Prostate gland (tissue), 2 donors: ENCODE data around the gene RPL32. TPM values are rescaled to one million over a fixed set of nuclear protein-coding genes. Genes with fewer than 3 reads are reported as not detected.

Source experiments
- DNase-seq: peaks from one replicate; pipeline ENCODE4 v3.0.0-alpha.2; 2019; ENCODE audit warnings: low spot score
- H3K27ac ChIP-seq, 2 donors: fragments of 200-600 bp; sonication (generic); 2 replicates each; pipeline ENCODE4 v1.5.1; 2017 to 2019
- H3K27me3 ChIP-seq: fragments of 200-600 bp; sonication (generic); replicated peaks from 2 replicates; pipeline ENCODE4 v1.5.1; 2019; ENCODE audit not compliant: insufficient read depth
- H3K36me3 ChIP-seq, 2 donors: fragments of 200-600 bp; sonication (generic); 1 replicate in 1 of 2; 2 replicates in 1 of 2; pipeline versions ENCODE4 v1.5.1 to v1.8.1; 2017 to 2019
- H3K4me1 ChIP-seq: fragments of 200-600 bp; sonication (generic); replicated peaks from 2 replicates; pipeline ENCODE4 v1.5.1; 2019
- H3K4me3 ChIP-seq, 2 donors: fragments of 200-600 bp; sonication (generic); 2 replicates each; pipeline ENCODE4 v1.5.1; 2017 to 2019
- H3K9me3 ChIP-seq: fragments of 200-600 bp; sonication (generic); 2 replicates; pipeline ENCODE4 v1.5.1; 2017
- POLR2A ChIP-seq: fragments of 450-650 bp; IDR thresholded peaks from one replicate; pipeline ENCODE4 v1.6.1; 2016; ENCODE audit warnings: antibody characterized with exemption, mild to moderate bottlenecking
- POLR2AphosphoS5 ChIP-seq: sonication (generic); formaldehyde crosslinking; IDR thresholded peaks from one replicate; pipeline ENCODE4 v1.6.1; 2017; ENCODE audit warnings: antibody characterized with exemption
- WGBS: methylation state at CpG from one replicate; pipeline ENCODE4 v1.1.5; 2018; 5-methylcytosine and 5-hydroxymethylcytosine counted together
- intact Hi-C: fragments of 100-400 bp; cut with DNase I; formaldehyde crosslinking; loops from one replicate; pipeline ENCODE4 v1.14.2; 2022
- total RNA-seq, 2 donors: library from RNA; depleted of rRNA; stranded (reverse); fragments of >200 nt; gene quantifications; one replicate each; pipeline ENCODE4 v1.1.0, GENCODE V29; 2016
- TF ChIP-seq, protein P1 (sequence below), 4 experiments: fragments of 200-600 bp in 2 of 4; fragments of 450-650 bp in 2 of 4; sonication (generic) in 2 of 4; IDR thresholded peaks; 1 replicate in 3 of 4; 2 replicates in 1 of 4; pipeline ENCODE4 v1.5.1; 2016 to 2019; ENCODE audit warnings: antibody characterized with exemption in 4 of 4, mild to moderate bottlenecking in 2 of 4, moderate library complexity in 2 of 4

RPL32 gene
- total RNA-seq, 2 donors from 2014 or later: 851 to 1,881 TPM

DNA sequence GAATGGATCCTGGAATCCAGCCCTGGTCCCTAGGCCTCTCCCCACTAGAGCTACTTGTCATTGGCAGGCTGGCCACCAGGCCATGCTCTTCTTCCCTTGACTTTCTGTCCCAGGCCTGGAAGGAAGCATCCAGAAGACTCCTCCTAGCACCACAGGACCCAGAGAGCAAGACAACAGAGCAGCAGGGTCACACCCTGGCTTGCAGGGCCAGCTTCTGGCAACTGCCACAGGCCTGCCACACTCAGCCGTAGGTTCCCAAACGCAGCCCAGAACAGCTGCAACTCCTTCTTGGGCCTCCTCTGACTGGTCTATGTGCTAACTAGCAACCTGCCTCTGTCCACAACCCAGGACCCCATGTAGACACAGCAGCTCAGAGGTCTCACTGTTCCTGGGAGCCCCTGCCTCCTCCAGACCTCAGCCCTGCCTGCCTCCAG, 36.8 kb upstream of the RPL32 start:
- 94% methylated on average over 2 of the region's 2 CpGs for WGBS
- no peak for TF ChIP-seq POLR2A
- no peak for TF ChIP-seq POLR2AphosphoS5
- TF ChIP-seq, protein P1, sequence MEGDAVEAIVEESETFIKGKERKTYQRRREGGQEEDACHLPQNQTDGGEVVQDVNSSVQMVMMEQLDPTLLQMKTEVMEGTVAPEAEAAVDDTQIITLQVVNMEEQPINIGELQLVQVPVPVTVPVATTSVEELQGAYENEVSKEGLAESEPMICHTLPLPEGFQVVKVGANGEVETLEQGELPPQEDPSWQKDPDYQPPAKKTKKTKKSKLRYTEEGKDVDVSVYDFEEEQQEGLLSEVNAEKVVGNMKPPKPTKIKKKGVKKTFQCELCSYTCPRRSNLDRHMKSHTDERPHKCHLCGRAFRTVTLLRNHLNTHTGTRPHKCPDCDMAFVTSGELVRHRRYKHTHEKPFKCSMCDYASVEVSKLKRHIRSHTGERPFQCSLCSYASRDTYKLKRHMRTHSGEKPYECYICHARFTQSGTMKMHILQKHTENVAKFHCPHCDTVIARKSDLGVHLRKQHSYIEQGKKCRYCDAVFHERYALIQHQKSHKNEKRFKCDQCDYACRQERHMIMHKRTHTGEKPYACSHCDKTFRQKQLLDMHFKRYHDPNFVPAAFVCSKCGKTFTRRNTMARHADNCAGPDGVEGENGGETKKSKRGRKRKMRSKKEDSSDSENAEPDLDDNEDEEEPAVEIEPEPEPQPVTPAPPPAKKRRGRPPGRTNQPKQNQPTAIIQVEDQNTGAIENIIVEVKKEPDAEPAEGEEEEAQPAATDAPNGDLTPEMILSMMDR (IDR thresholded peaks at IDR 0.05): no peak
- DNase-seq: no peak
- no peak overlapping the region for H3K27ac ChIP-seq
- H3K27me3 ChIP-seq: no peaks in the 10 kb centered on the region
- peaks cover 3% of the 10 kb centered on the region for H3K4me1 ChIP-seq
- H3K9me3 ChIP-seq: no peaks in the 10 kb centered on the region
- intact Hi-C loops: no loop called here
- H3K4me3 ChIP-seq: no peak overlapping the region
- no peaks in the 10 kb centered on the region for H3K36me3 ChIP-seq

- Histone ChIP-seq H3K27ac (no peak overlapping the region), H3K4me1 (peaks cover 3% of the 10 kb centered on the region), H3K4me3 (no peak overlapping the region), H3K9me3 (no peaks in the 10 kb centered on the region), H3K36me3 (no peaks in the 10 kb centered on the region), H3K27me3 (no peaks in the 10 kb centered on the region)
- 90% methylated on average over 7 of the region's 7 CpGs for WGBS
- intact Hi-C loops: no loop called here
- DNase-seq: no peak
- TF ChIP-seq, protein P1 (IDR thresholded peaks at IDR 0.05): no peak
- TF ChIP-seq POLR2A: no peak
- TF ChIP-seq POLR2AphosphoS5: no peak
Measured at GRCh38 chr3:12877040-12877439, 35.7 kb upstream of the RPL32 start.

- intact Hi-C loops: no loop called here
- peaks cover 3% of the 10 kb centered on the region for H3K4me1 ChIP-seq
- no peak overlapping the region for H3K27ac ChIP-seq
- DNase-seq: no peak
- TF ChIP-seq POLR2AphosphoS5 (no peak), POLR2A (no peak)
- TF ChIP-seq, protein P1 (IDR thresholded peaks at IDR 0.05): no peak
- no peaks in the 10 kb centered on the region for H3K9me3 ChIP-seq
- 28% methylated on average over 48 of the region's 60 CpGs for WGBS
- no peaks in the 10 kb centered on the region for H3K36me3 ChIP-seq
- H3K4me3 ChIP-seq: peak overlapping the region; percentile 2 to 16
- no peaks in the 10 kb centered on the region for H3K27me3 ChIP-seq
Measured at GRCh38 chr3:12875857-12876836, 34.8 kb upstream of the RPL32 start.

GRCh38 chr3:12871404-12871983, 30.1 kb upstream of the RPL32 start:
- intact Hi-C loops: no loop called here
- TF ChIP-seq POLR2AphosphoS5 (no peak), POLR2A (no peak)
- TF ChIP-seq, protein P1 (IDR thresholded peaks at IDR 0.05): no peak

More at GRCh38 chr3:12871404-12871983, 30.1 kb upstream of the RPL32 start:
- WGBS: 62% methylated on average over 12 of the region's 12 CpGs
- Histone ChIP-seq H3K4me3 (no peak overlapping the region), H3K27me3 (no peaks in the 10 kb centered on the region), H3K4me1 (peaks cover 3% of the 10 kb centered on the region), H3K9me3 (no peaks in the 10 kb centered on the region), H3K27ac (no peak overlapping the region), H3K36me3 (no peaks in the 10 kb centered on the region)
- DNase-seq: no peak
